GM18526 (cell line): ENCODE data around the gene ZNF729.

Experiments
- POLR2A ChIP-seq: IDR thresholded peaks from 3 replicates; pipeline ENCODE4 v1.6.1; 2011; ENCODE audit not compliant: insufficient read length; ENCODE audit errors: extremely low read depth

Gene ZNF729

GRCh38 chr19:22286151-22286810 lies at the start of gene ZNF729:
TSS of gene ZNF729 (plus strand) at chr19:22286441. CDS start at chr19:22286526, 85 bp downstream.
- TF ChIP-seq POLR2A = no peak

- no peak for TF ChIP-seq POLR2A
Observed at GRCh38 chr19:22256856-22257255, 29.4 kb upstream of the ZNF729 start.

GRCh38 chr19:22257381-22257780 lies 28.9 kb upstream of the ZNF729 start:
- no peak for TF ChIP-seq POLR2A

- TF ChIP-seq POLR2A = no peak
Observed at GRCh38 chr19:22257916-22258315, 28.3 kb upstream of the ZNF729 start.

GRCh38 chr19:22260499-22260898 lies 25.7 kb upstream of the ZNF729 start:
- TF ChIP-seq POLR2A = no peak

GRCh38 chr19:22261596-22261995 lies 24.6 kb upstream of the ZNF729 start:
- no peak for TF ChIP-seq POLR2A

- no peak for TF ChIP-seq POLR2A
Observed at GRCh38 chr19:22263121-22263520, 23.1 kb upstream of the ZNF729 start.

- TF ChIP-seq POLR2A = no peak
Observed at GRCh38 chr19:22326219-22326618, 40.0 kb downstream of the ZNF729 start.

- TF ChIP-seq POLR2A = no peak
Observed at GRCh38 chr19:22327321-22327720, 41.1 kb downstream of the ZNF729 start.

GRCh38 chr19:22331521-22331920 lies 45.3 kb downstream of the ZNF729 start:
- TF ChIP-seq POLR2A = no peak

- TF ChIP-seq POLR2A = no peak
Observed at GRCh38 chr19:22332924-22333323, 46.7 kb downstream of the ZNF729 start.

- TF ChIP-seq POLR2A = no peak
Observed at GRCh38 chr19:22335716-22336115, 49.5 kb downstream of the ZNF729 start.

GRCh38 chr19:22354665-22355064 lies 68.4 kb downstream of the ZNF729 start:
- TF ChIP-seq POLR2A = no peak
